ENCODE measurements around the gene DPF3. TPM values are rescaled to one million over a fixed set of nuclear protein-coding genes. Genes with fewer than 3 reads are reported as not detected.

The DPF3 gene
- total RNA-seq, 1 experiment from 2014 or later, result 0.31 TPM

DNA sequence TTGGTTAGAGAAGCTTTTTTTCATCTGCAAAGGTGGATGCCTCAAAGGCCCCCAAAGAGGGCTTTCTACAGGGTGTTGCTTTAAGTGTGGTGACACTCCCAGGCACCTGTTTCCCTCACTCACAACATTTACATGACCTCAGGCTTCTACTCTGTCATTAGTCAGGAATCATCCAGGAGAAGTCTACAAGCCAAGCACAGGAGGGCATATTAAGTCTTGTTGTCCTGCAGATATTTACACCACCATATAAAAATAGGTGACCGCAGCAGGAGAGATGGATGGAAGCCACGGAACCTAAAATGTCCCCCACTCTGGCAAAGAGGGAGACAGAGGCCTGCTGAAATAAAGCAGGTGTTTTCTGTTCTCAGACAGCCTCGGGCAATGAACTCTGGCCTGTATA, 7.5 kb upstream of the DPF3 start:
- Mint-ChIP-seq H3K36me3 (no peaks in the 10 kb centered on the region), H3K4me1 (peaks cover 3% of the 10 kb centered on the region), H3K9me3 (no peaks in the 10 kb centered on the region), H3K4me3 (no peak overlapping the region), H3K27ac (no peak overlapping the region), H3K27me3 (ENCODE audit: low read depth) (peaks cover 19% of the 10 kb centered on the region)
- no peak for ATAC-seq
- CTCF ChIA-PET, result no interaction called here
- POLR2A ChIA-PET, result no interaction called here
- TF ChIP-seq NR2C2 (CRISPR knock-in tag; IDR thresholded peaks at IDR 0.05) (no peak), ESRRA (CRISPR knock-in tag; IDR thresholded peaks at IDR 0.05; ENCODE audit: borderline replicate concordance) (no peak), TEAD1 (CRISPR knock-in tag; IDR thresholded peaks at IDR 0.05) (no peak), TP53 (CRISPR knock-in tag; IDR thresholded peaks at IDR 0.05) (no peak), MYBL2 (CRISPR knock-in tag; IDR thresholded peaks at IDR 0.05) (no peak), ZNF396 (CRISPR knock-in tag; IDR thresholded peaks at IDR 0.05; ENCODE audit: borderline replicate concordance) (no peak), GTF2I (CRISPR knock-in tag; conservative IDR thresholded peaks at IDR 0.05) (no peak), ZNF317 (CRISPR knock-in tag; IDR thresholded peaks at IDR 0.05; ENCODE audit: borderline replicate concordance, low read depth) (no peak), SOX15 (CRISPR knock-in tag; IDR thresholded peaks at IDR 0.05) (no peak), ZNF263 (CRISPR knock-in tag; IDR thresholded peaks at IDR 0.05; ENCODE audit: low read depth) (no peak), EMX1 (CRISPR knock-in tag; IDR thresholded peaks at IDR 0.05) (no peak), NR3C1 (CRISPR knock-in tag; conservative IDR thresholded peaks at IDR 0.05; ENCODE audit: low read depth) (no peak), TEAD4 (CRISPR knock-in tag; IDR thresholded peaks at IDR 0.05) (no peak), FOXK1 (CRISPR knock-in tag; IDR thresholded peaks at IDR 0.05) (no peak), ZNF423 (CRISPR knock-in tag; IDR thresholded peaks at IDR 0.05) (no peak), NFATC4 (CRISPR knock-in tag; IDR thresholded peaks at IDR 0.05) (no peak)
- TF ChIP-seq, protein P1, sequence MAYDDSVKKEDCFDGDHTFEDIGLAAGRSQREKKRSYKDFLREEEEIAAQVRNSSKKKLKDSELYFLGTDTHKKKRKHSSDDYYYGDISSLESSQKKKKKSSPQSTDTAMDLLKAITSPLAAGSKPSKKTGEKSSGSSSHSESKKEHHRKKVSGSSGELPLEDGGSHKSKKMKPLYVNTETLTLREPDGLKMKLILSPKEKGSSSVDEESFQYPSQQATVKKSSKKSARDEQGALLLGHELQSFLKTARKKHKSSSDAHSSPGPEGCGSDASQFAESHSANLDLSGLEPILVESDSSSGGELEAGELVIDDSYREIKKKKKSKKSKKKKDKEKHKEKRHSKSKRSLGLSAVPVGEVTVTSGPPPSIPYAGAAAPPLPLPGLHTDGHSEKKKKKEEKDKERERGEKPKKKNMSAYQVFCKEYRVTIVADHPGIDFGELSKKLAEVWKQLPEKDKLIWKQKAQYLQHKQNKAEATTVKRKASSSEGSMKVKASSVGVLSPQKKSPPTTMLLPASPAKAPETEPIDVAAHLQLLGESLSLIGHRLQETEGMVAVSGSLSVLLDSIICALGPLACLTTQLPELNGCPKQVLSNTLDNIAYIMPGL (CRISPR knock-in tag; IDR thresholded peaks at IDR 0.05), result no peak
- TF ChIP-seq, protein P2, sequence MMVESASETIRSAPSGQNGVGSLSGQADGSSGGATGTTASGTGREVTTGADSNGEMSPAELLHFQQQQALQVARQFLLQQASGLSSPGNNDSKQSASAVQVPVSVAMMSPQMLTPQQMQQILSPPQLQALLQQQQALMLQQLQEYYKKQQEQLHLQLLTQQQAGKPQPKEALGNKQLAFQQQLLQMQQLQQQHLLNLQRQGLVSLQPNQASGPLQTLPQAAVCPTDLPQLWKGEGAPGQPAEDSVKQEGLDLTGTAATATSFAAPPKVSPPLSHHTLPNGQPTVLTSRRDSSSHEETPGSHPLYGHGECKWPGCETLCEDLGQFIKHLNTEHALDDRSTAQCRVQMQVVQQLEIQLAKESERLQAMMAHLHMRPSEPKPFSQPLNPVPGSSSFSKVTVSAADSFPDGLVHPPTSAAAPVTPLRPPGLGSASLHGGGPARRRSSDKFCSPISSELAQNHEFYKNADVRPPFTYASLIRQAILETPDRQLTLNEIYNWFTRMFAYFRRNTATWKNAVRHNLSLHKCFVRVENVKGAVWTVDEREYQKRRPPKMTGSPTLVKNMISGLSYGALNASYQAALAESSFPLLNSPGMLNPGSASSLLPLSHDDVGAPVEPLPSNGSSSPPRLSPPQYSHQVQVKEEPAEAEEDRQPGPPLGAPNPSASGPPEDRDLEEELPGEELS (CRISPR knock-in tag; IDR thresholded peaks at IDR 0.05), result no peak
- no peak for DNase-seq (ENCODE audit: low spot score)

DNA sequence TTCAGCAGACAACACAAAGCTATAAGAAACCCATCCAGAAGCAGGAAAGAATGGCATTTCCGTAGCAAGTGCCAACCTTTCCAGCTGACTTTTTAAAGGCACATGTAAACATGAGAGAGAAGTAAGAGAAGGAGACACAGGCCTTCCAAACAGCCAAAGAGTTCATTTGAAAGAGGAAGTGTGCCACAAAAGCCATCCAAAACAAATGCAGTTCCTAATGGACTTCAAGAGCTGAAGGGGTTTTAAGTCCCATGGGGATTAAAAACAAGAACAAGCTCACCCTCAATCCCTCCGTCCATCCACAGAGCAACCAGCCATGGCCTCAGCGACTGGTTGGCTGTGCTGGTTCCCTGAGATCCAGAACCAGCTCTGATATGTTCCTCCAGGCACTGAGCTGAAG, 4.5 kb upstream of the DPF3 start:
- POLR2A ChIA-PET, result no interaction called here
- CTCF ChIA-PET, result interaction anchor here (0.6 to 3.0 kb wide), 2 partner anchors 384 to 466 kb away, joined by 3 to 10 read pairs; no protein-coding TSS in a partner anchor
- DNase-seq (ENCODE audit: low spot score) (no peak), ATAC-seq (no peak)
- no peak overlapping the region for H3K27ac Mint-ChIP-seq
- no peak overlapping the region for H3K4me3 Mint-ChIP-seq
- H3K9me3 Mint-ChIP-seq, result no peaks in the 10 kb centered on the region
- H3K27me3 Mint-ChIP-seq (ENCODE audit: low read depth), result peaks cover 47% of the 10 kb centered on the region
- H3K36me3 Mint-ChIP-seq, result no peaks in the 10 kb centered on the region
- H3K4me1 Mint-ChIP-seq, result peaks cover 12% of the 10 kb centered on the region
- TF ChIP-seq SMAD3 (CRISPR knock-in tag; IDR thresholded peaks at IDR 0.05; ENCODE audit: borderline replicate concordance) (no peak), FOXP1 (CRISPR knock-in tag; IDR thresholded peaks at IDR 0.05; ENCODE audit: borderline replicate concordance) (no peak), CBFB (CRISPR knock-in tag; IDR thresholded peaks at IDR 0.05; ENCODE audit: low read depth) (no peak), CREM (CRISPR knock-in tag; IDR thresholded peaks at IDR 0.05) (no peak)
- TF ChIP-seq, protein P3, sequence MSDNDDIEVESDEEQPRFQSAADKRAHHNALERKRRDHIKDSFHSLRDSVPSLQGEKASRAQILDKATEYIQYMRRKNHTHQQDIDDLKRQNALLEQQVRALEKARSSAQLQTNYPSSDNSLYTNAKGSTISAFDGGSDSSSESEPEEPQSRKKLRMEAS (CRISPR knock-in tag; IDR thresholded peaks at IDR 0.05), result no peak
- TF ChIP-seq, protein P4, sequence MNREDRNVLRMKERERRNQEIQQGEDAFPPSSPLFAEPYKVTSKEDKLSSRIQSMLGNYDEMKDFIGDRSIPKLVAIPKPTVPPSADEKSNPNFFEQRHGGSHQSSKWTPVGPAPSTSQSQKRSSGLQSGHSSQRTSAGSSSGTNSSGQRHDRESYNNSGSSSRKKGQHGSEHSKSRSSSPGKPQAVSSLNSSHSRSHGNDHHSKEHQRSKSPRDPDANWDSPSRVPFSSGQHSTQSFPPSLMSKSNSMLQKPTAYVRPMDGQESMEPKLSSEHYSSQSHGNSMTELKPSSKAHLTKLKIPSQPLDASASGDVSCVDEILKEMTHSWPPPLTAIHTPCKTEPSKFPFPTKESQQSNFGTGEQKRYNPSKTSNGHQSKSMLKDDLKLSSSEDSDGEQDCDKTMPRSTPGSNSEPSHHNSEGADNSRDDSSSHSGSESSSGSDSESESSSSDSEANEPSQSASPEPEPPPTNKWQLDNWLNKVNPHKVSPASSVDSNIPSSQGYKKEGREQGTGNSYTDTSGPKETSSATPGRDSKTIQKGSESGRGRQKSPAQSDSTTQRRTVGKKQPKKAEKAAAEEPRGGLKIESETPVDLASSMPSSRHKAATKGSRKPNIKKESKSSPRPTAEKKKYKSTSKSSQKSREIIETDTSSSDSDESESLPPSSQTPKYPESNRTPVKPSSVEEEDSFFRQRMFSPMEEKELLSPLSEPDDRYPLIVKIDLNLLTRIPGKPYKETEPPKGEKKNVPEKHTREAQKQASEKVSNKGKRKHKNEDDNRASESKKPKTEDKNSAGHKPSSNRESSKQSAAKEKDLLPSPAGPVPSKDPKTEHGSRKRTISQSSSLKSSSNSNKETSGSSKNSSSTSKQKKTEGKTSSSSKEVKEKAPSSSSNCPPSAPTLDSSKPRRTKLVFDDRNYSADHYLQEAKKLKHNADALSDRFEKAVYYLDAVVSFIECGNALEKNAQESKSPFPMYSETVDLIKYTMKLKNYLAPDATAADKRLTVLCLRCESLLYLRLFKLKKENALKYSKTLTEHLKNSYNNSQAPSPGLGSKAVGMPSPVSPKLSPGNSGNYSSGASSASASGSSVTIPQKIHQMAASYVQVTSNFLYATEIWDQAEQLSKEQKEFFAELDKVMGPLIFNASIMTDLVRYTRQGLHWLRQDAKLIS (CRISPR knock-in tag; IDR thresholded peaks at IDR 0.05; ENCODE audit: borderline replicate concordance), result no peak
- TF ChIP-seq, protein P5, sequence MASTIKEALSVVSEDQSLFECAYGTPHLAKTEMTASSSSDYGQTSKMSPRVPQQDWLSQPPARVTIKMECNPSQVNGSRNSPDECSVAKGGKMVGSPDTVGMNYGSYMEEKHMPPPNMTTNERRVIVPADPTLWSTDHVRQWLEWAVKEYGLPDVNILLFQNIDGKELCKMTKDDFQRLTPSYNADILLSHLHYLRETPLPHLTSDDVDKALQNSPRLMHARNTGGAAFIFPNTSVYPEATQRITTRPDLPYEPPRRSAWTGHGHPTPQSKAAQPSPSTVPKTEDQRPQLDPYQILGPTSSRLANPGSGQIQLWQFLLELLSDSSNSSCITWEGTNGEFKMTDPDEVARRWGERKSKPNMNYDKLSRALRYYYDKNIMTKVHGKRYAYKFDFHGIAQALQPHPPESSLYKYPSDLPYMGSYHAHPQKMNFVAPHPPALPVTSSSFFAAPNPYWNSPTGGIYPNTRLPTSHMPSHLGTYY (CRISPR knock-in tag; IDR thresholded peaks at IDR 0.05), result no peak
- TF ChIP-seq, protein P6, sequence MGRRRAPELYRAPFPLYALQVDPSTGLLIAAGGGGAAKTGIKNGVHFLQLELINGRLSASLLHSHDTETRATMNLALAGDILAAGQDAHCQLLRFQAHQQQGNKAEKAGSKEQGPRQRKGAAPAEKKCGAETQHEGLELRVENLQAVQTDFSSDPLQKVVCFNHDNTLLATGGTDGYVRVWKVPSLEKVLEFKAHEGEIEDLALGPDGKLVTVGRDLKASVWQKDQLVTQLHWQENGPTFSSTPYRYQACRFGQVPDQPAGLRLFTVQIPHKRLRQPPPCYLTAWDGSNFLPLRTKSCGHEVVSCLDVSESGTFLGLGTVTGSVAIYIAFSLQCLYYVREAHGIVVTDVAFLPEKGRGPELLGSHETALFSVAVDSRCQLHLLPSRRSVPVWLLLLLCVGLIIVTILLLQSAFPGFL (CRISPR knock-in tag; IDR thresholded peaks at IDR 0.05; ENCODE audit: borderline replicate concordance), result no peak
- TF ChIP-seq, protein P7, sequence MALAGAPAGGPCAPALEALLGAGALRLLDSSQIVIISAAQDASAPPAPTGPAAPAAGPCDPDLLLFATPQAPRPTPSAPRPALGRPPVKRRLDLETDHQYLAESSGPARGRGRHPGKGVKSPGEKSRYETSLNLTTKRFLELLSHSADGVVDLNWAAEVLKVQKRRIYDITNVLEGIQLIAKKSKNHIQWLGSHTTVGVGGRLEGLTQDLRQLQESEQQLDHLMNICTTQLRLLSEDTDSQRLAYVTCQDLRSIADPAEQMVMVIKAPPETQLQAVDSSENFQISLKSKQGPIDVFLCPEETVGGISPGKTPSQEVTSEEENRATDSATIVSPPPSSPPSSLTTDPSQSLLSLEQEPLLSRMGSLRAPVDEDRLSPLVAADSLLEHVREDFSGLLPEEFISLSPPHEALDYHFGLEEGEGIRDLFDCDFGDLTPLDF (CRISPR knock-in tag; IDR thresholded peaks at IDR 0.05), result no peak
